ENCODE data around the gene CAPN10. TPM values are rescaled to one million over a fixed set of nuclear protein-coding genes. Genes with fewer than 3 reads are reported as not detected.
"Not testable (repeated sequence)": the region's sequence is repeated elsewhere in the genome, so short reads cannot be mapped to it uniquely, and the experiment has no call there.

Gene CAPN10
- total RNA-seq, 1 donor from 2014 or later = 48.4 TPM

DNA sequence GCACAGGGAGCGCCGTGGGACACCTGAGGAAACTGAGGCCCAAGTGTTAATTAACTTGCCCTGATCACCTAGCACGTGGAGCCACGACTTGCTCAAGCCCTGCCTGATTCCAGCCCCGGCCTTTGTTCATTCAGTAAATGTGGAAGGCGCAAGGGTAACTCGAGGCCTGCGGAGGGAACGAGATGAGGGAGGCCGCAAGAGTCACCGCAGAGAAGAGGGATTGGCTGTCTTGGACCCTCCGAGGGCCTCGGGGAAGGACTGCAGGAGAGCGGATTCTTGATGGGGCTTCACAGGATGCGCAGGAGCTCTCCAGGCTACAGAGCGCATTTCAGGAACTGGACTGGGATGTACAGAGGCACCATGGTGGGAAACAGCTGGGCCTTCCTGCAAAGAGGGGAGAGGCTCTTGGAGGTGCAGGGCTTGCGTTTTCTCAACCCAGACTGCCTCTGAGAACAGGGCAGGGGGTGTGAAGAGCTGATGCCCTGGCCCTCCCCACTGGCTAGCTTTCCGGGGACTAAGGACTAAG lies 28.2 kb upstream of the CAPN10 start:
- Mint-ChIP-seq H3K27me3 (no peaks in the 10 kb centered on the region), H3K4me1 (peaks cover 39% of the 10 kb centered on the region), H3K4me3 (peak overlapping the region; percentile 94), H3K27ac (no peak overlapping the region), H3K9me3 (no peaks in the 10 kb centered on the region), H3K36me3 (ENCODE audit: low read depth) (peaks cover 46% of the 10 kb centered on the region)
- DNase-seq = peak; percentile 62
- intact Hi-C loops (cut with micrococcal nuclease) = no loop called here

DNA sequence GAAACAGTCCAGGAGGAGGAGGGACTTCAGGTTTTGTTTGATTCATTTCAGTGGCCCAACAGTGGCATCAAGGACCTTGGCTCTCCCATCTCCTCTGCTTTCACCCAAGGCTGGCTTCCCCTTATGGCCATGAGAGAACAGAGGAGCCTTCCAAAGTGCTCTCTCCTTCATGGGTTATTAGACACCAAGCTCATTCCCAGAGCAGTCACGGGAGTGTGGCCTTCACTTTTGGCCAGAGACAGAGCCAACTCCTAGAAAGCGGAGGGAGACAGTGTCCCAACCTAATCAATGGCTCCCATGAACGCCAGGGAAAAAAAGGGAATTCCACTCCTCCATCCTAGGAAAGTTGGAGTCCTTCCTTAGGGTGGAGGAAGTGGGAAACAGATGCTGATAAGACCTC lies 27.2 kb upstream of the CAPN10 start:
- no peaks in the 10 kb centered on the region for H3K9me3 Mint-ChIP-seq
- peak; percentile 58 for DNase-seq
- intact Hi-C loops (cut with micrococcal nuclease) = no loop called here
- peak overlapping the region; percentile 80 for H3K27ac Mint-ChIP-seq
- peaks cover 53% of the 10 kb centered on the region for H3K36me3 Mint-ChIP-seq (ENCODE audit: low read depth)
- H3K4me3 Mint-ChIP-seq = peak overlapping the region; percentile 94
- H3K27me3 Mint-ChIP-seq = no peaks in the 10 kb centered on the region
- H3K4me1 Mint-ChIP-seq = peaks cover 49% of the 10 kb centered on the region

DNA sequence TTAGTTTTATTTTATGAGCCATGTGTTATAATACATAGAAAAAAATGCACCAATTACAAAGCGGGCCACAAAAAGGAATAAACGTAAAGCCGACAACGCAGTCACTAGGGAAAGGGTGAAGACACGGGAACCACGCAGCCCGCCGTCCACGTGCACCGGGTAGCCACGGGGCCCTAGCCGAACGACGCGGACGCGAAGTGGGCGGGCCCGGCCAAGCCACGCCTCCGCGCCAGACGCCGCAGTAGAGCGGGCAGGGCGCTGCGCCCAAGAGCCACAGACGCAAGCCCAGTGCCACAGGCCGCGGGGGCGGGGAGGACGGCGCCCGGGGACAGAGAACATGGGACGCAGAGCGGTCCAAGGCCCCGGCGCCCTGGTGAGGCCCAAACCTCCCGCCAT lies 26.5 kb upstream of the CAPN10 start, which contains the start of gene DUSP28:
Gene DUSP28, plus strand, starts transcription at position 274 of the 396 bp plus-strand sequence. CDS start 328 bp downstream, outside the sequence.
- intact Hi-C loops (cut with micrococcal nuclease) = loop anchor here (1.0 to 10.0 kb wide), 5 partner anchors 26 to 1325 kb away; partner anchors contain the start of genes CAPN10, COPS9 and STK25
- peaks cover 54% of the 10 kb centered on the region for H3K36me3 Mint-ChIP-seq (ENCODE audit: low read depth)
- H3K27ac Mint-ChIP-seq = peak within 1 kb of the TSS; percentile 94
- H3K4me1 Mint-ChIP-seq = peaks cover 57% of the 10 kb centered on the region
- no peaks in the 10 kb centered on the region for H3K9me3 Mint-ChIP-seq
- peak within 1 kb of the TSS; percentile 94 for H3K4me3 Mint-ChIP-seq
- H3K27me3 Mint-ChIP-seq = no peaks in the 10 kb centered on the region
- peak; percentile 98 for DNase-seq

DNA sequence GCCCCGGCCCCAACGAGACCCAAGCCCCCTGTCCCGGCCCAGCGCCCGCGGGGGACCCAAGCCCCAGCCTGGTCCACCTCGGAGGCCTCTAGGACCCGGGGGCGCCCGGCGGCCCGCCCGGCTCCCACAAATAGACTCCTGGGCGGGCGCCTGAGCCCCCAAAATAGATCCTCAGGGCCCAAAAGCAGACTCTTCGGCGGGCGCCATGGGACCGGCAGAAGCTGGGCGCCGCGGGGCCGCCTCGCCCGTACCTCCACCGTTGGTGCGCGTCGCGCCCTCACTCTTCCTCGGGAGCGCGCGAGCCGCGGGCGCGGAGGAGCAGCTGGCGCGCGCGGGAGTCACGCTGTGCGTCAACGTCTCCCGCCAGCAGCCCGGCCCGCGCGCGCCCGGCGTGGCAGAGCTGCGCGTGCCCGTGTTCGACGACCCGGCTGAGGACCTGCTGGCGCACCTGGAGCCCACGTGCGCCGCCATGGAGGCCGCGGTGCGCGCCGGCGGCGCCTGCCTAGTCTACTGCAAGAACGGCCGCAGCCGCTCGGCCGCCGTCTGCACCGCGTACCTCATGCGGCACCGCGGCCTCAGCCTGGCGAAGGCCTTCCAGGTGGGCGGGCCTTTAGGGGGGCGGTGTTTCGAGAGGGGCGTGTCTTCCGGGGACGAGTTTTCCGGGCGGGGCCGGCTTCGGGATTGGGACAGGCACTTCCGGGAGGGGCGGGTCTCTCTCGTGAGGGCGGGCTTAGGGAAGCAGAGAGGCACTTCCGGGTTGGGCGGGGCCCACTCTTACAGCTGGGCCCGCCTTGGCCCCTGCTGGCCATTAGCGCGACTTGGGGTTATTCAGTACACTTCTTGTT lies 25.8 kb upstream of the CAPN10 start:
- intact Hi-C loops (cut with micrococcal nuclease) = loop anchor here (1.0 to 10.0 kb wide), 6 partner anchors 26 to 1324 kb away; partner anchors contain the start of genes CAPN10, COPS9 and STK25
- H3K27me3 Mint-ChIP-seq = no peaks in the 10 kb centered on the region
- peak overlapping the region; percentile 94 for H3K27ac Mint-ChIP-seq
- peak overlapping the region; percentile 94 for H3K4me3 Mint-ChIP-seq
- DNase-seq = peak; percentile 100
- peaks cover 63% of the 10 kb centered on the region for H3K4me1 Mint-ChIP-seq
- no peaks in the 10 kb centered on the region for H3K9me3 Mint-ChIP-seq
- peaks cover 53% of the 10 kb centered on the region for H3K36me3 Mint-ChIP-seq (ENCODE audit: low read depth)

DNA sequence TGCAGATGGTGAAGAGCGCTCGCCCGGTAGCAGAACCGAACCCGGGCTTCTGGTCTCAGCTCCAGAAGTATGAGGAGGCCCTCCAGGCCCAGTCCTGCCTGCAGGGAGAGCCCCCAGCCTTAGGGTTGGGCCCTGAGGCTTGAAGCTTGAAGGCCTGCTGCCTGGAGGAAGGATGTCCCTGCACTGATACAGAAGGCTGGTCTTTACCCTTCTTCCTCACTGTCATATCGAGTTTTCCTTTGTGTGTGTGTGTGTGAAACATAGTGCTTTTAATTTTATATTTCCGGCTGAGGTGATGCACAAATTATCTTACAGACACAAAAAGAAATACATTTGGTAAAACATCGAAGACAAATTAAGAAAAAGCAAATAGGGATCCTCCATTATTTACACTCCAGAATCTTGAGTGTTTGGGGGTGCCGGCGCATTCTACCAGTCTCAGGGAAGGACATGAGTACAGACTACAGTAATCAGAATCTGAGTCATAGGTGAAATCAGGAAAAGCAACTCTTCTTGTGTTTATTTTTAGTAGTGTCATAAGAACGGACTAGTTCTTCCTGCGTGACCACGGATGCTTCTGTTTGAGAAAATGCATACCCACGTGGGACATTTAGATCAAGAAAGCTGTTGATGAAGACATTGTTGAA lies 25.1 kb upstream of the CAPN10 start:
- Mint-ChIP-seq H3K27me3 (no peaks in the 10 kb centered on the region), H3K36me3 (ENCODE audit: low read depth) (peaks cover 51% of the 10 kb centered on the region)
- intact Hi-C loops (cut with micrococcal nuclease) = loop anchor here (1.0 to 10.0 kb wide), 4 partner anchors 271 to 1323 kb away; partner anchors contain the start of genes COPS9 and STK25

DNA sequence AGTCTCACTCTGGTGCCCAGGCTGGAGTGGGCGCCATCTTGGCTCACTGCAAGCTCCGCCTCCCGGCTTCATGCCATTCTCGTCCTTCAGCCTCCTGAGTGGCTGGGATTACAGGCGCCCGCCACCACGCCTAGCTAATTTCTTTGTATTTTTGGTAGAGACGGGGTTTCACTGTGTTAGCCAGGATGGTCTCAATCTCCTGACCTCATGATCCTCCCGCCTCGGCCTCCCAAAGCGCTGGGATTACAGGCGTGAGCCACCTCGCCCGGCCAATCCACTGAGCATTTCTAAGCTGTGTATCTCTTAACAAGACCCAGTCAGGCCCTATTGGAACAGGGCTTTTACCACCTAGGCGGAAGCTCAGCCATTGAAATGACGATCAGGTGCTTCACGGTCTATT lies 23.3 kb upstream of the CAPN10 start:
- not testable (repeated sequence) for H3K9me3 Mint-ChIP-seq, H3K27me3 Mint-ChIP-seq
- H3K36me3 Mint-ChIP-seq (ENCODE audit: low read depth) = peaks cover 47% of the 10 kb centered on the region
- intact Hi-C loops (cut with micrococcal nuclease) = loop anchor here (10.0 kb wide), 2 partner anchors 428 to 1322 kb away; partner anchors contain the start of gene COPS9
- H3K27ac Mint-ChIP-seq = peak overlapping the region; percentile 94
- peak overlapping the region; percentile 94 for H3K4me3 Mint-ChIP-seq
- peak; percentile 57 for DNase-seq
- peaks cover 64% of the 10 kb centered on the region for H3K4me1 Mint-ChIP-seq

More for the DNA sequence above, 25.1 kb upstream of the CAPN10 start:
- H3K4me3 Mint-ChIP-seq = peak overlapping the region; percentile 94
- DNase-seq = peak; percentile 74
- peaks cover 66% of the 10 kb centered on the region for H3K4me1 Mint-ChIP-seq
- H3K9me3 Mint-ChIP-seq = no peaks in the 10 kb centered on the region
- H3K27ac Mint-ChIP-seq = peak overlapping the region; percentile 94

DNA sequence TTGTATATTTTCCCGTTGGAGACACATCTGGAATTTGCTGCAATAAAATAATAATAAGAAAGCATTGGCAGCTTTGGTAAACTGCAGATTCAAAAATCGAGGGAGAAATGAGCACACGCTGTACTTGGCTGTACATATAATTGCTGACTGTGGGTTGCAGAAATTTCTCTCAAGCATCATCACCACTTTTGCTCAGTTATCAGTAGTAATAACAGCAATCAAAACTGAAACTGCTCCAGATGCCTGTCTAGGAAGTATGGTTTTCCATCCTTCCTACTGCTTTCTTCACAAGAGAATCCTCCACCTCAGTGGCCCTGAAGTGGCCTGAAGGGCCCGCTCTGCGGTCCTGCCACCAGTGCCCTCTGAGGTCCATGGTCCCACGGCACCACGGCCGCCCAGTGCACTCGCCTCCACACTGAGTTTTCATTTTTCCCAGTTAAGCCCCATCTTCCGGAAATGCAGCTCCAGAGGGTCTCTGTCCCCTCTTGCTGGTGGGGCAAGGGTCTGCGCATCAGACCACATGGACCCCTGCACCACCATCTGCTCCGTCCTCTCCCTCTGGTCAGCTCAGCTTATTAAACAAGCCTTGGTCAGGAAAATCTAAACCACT lies 22.5 kb upstream of the CAPN10 start:
- intact Hi-C loops (cut with micrococcal nuclease) = loop anchor here (10.0 kb wide), 2 partner anchors 429 to 1321 kb away; partner anchors contain the start of gene COPS9
- no peak for DNase-seq
- peak overlapping the region; percentile 99 for H3K27ac Mint-ChIP-seq
- peaks cover 41% of the 10 kb centered on the region for H3K36me3 Mint-ChIP-seq (ENCODE audit: low read depth)
- peaks cover 57% of the 10 kb centered on the region for H3K4me1 Mint-ChIP-seq
- H3K9me3 Mint-ChIP-seq = no peaks in the 10 kb centered on the region
- peak overlapping the region; percentile 98 for H3K4me3 Mint-ChIP-seq
- H3K27me3 Mint-ChIP-seq = no peaks in the 10 kb centered on the region

DNA sequence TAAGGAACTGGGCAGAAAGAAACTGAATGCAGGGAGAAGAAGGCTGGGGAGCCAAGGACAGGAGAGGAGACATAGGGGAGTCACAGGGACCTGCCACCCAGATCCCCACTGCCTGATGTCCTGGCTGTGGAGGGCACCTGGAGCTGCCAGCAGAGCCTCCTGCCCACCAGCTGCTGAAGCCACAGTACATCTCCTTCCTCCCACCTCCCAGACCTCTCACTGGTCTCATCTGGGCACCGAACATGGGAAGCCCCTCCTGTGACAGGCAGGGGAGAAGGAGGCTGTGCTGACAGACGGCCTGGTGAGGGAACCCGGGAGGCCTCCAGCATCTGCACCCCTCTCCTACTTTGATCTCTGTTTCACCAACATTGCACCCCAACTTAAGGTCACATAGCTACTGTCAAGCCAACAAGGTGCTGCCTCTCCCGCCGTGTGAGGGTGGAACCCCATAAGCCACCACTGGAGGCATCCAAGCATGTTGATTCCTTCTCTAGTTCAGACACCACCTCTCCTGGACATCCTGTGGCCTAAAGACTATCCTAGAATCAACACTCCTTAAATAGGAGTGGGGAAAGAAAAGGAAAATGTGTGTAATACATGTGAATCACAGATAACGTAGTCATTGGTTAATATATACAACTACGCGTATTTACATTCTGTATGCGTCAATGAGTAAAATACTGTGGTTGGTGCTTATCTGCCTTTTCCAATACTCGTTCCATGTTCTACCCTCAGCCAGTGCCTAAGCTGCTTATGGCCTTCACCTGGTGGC lies 21.8 kb upstream of the CAPN10 start:
- Mint-ChIP-seq H3K27ac (peak overlapping the region; percentile 99), H3K4me3 (peak overlapping the region; percentile 98), H3K36me3 (ENCODE audit: low read depth) (peaks cover 39% of the 10 kb centered on the region), H3K27me3 (no peaks in the 10 kb centered on the region), H3K9me3 (no peaks in the 10 kb centered on the region), H3K4me1 (peaks cover 56% of the 10 kb centered on the region)
- peak; percentile 79 for DNase-seq
- intact Hi-C loops (cut with micrococcal nuclease) = loop anchor here (1.0 to 10.0 kb wide), 6 partner anchors 57 to 1320 kb away; partner anchors contain the start of genes COPS9, GPC1, GPR35 and PASK

DNA sequence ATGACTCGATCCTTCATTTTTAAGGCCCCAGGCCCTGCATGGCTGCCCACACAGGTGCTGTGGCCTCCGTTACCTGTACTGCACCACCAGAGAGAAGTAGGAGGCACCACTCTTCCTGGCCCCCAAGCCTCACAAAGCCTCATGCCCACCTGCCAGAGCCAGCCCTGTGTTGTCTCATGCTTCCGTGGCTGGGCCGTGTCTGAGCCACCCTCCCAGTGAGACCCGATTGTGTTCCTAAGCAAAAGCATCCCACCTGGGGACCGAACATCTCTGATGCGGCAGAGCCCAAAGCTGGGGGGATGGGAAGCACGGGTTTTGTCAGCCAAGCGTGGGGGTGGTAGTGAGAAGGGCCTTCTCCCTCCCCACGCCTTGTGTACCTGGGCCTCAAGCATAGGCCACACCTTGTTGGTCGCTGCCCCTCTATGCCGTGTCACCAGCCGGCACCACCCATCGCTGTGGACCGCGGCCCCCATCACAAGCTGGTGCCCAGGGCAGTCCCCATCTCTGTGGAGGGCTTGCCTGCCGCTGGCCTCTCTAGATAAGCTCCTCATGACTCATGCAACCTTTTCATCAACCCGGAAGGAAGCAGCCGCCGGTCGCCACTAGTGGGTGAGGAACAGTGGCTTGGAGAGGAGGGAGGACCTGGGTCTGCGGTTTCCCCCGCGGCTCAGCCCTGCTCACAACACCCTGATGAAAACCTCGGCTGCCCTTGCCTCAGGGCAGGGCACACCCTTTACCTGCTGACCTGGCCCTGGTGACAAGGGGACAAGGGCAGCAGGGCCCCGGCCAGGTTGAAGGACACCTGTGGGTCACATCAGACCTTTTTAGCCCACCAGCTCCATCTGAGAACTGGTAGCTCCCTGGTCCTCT lies 21.0 kb upstream of the CAPN10 start:
- peaks cover 37% of the 10 kb centered on the region for H3K36me3 Mint-ChIP-seq (ENCODE audit: low read depth)
- peak; percentile 97 for DNase-seq
- H3K27ac Mint-ChIP-seq = peak overlapping the region; percentile 99
- H3K27me3 Mint-ChIP-seq = no peaks in the 10 kb centered on the region
- H3K4me1 Mint-ChIP-seq = peaks cover 59% of the 10 kb centered on the region
- peak overlapping the region; percentile 98 for H3K4me3 Mint-ChIP-seq
- intact Hi-C loops (cut with micrococcal nuclease) = loop anchor here (1.0 to 10.0 kb wide), 8 partner anchors 8 to 1319 kb away; partner anchors contain the start of genes ANKMY1, CAPN10, COPS9 and GPC1
- H3K9me3 Mint-ChIP-seq = no peaks in the 10 kb centered on the region

DNA sequence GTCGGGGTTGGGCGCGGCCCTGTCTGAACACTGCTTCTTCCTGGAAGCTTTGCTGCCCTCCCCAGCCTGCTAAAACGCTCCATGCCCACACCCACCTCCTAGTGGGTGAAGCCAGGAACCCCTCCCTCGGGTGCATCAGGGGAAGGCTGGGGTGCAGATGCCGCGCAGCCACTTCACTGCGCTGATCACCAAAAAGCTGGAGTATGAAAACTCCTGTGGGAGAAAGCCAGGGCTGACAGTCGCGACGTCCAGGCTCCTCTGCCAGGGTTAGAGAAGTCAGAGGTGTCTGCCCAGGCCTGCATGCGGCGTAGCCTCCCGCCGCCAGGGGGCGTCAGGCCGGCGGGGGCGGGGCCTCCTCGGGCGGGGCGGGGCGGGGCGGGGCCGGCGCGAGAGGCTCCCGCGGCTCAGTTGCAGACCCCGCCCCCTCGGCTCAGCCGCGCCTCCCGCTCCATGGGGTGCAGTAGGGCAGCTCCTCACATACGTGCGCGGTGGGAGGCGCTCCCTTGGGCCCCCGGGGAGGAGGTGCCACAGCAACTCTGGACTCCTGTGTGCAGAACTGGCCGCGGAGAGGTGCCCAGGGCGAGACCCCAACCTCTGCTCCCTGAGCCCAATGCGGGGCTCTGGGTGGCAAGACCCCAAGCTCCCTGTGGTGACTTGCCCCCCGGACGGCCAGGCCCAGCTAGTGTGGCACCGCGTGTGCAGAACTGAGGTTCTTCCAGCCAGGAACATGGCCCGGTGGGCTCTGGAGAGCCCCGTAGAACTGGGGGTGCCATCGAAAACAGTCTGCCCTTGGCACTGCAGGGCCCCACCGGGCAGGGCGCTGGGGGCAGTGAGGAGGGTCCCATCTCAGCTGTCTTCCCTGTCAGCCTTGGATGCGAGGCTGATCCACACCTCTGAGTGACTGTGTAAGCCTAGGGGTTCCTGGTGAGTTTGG lies 20.1 kb upstream of the CAPN10 start:
- Mint-ChIP-seq H3K36me3 (ENCODE audit: low read depth) (peaks cover 39% of the 10 kb centered on the region), H3K4me1 (peaks cover 63% of the 10 kb centered on the region), H3K27ac (peak overlapping the region; percentile 99), H3K9me3 (no peaks in the 10 kb centered on the region), H3K27me3 (no peaks in the 10 kb centered on the region), H3K4me3 (peak overlapping the region; percentile 98)
- intact Hi-C loops (cut with micrococcal nuclease) = loop anchor here (1.0 to 10.0 kb wide), 6 partner anchors 9 to 1318 kb away; partner anchors contain the start of genes ANKMY1, CAPN10, COPS9 and GPC1
- peak; percentile 99 for DNase-seq
